HepG2 (cell line): ENCODE measurements around the gene CAMKMT. TPM values are rescaled to one million over a fixed set of nuclear protein-coding genes. Genes with fewer than 3 reads are reported as not detected.

ENCODE experiments used
- ATAC-seq: fragments of 200-7000 bp; cut with Tn5 transposase; 3 replicates; pipeline ENCODE4 v1.9.1; 2020; ENCODE audit warnings: mild to moderate bottlenecking, moderate library complexity
- BruUV-seq: library from RNA; stranded (reverse); fragments of 400-500 nt; replicated peaks from 2 replicates; lab custom pipeline; 2021; lab: Mats Ljungman, UMichigan
- CTCF ChIA-PET: fragments of 300-600 bp; formaldehyde crosslinking; extraction: SDS; loops from one replicate; lab custom pipeline; 2021; ENCODE audit warnings: low total read pairs, inconsistent platforms, low intra/inter-chr PET ratio; lab: Yijun Ruan, JAX
- POLR2A ChIA-PET: fragments of 350-600 bp; sonication (Branson Sonifier 250); formaldehyde crosslinking; loops from one replicate; lab custom pipeline; 2020; ENCODE audit warnings: antibody characterized with exemption, inconsistent platforms; lab: Yijun Ruan, JAX
- DNase-seq: peaks from one replicate; pipeline ENCODE4 v3.0.0-alpha.2; 2015; ENCODE audit warnings: low spot score
- FAIRE-seq: peaks from 3 replicates; lab custom pipeline; 2011; peaks lifted over from hg19 to GRCh38; lab: Jason Lieb, UNC
- H2AFZ ChIP-seq: one replicate; pipeline ENCODE4 v1.6.1; 2011; ENCODE audit warnings: low read length, inconsistent platforms
- H3K27ac ChIP-seq: fragments of 300-600 bp; 3 replicates; pipeline ENCODE4 v1.8.0; 2011; ENCODE audit warnings: mixed run types, mild to moderate bottlenecking, mixed read lengths, low read length, inconsistent platforms; ENCODE audit not compliant: insufficient read depth; ENCODE audit errors: extremely low read length
- H3K27me3 ChIP-seq, 2 experiments: fragments of 200-600 bp in 1 of 2; 2 replicates in 1 of 2; 3 replicates in 1 of 2; pipeline versions ENCODE4 v1.6.0 to v1.8.0; 2011; ENCODE audit warnings: low read length in 2 of 2, mild to moderate bottlenecking in 2 of 2, moderate library complexity in 2 of 2, inconsistent platforms in 1 of 2; ENCODE audit not compliant: insufficient read depth in 2 of 2, control insufficient read depth in 1 of 2
- H3K36me3 ChIP-seq, 2 experiments: fragments of 200-600 bp in 1 of 2; replicated peaks in 1 of 2; 2 replicates in 1 of 2; 3 replicates in 1 of 2; pipeline versions ENCODE4 v1.5.1 to v1.8.0; 2011; ENCODE audit warnings: low read length in 2 of 2, inconsistent platforms in 1 of 2; ENCODE audit not compliant: insufficient read depth in 2 of 2, control insufficient read depth in 1 of 2
- H3K4me1 ChIP-seq: 2 replicates; pipeline ENCODE4 v1.5.1; 2012; ENCODE audit warnings: low read length, inconsistent platforms; ENCODE audit not compliant: insufficient read depth
- H3K4me2 ChIP-seq: 2 replicates; pipeline ENCODE4 v1.6.0; 2011; ENCODE audit warnings: low read depth, low read length, inconsistent platforms
- H3K4me3 ChIP-seq, 3 experiments: fragments of 200-600 bp in 1 of 3; sonication (generic), shearing (Covaris generic) in 1 of 3; replicated peaks in 1 of 3; 2 replicates each; pipeline ENCODE4 v1.5.1; 2011 to 2016; ENCODE audit warnings: low read length in 3 of 3, inconsistent platforms in 2 of 3, low read depth in 2 of 3, mild to moderate bottlenecking in 2 of 3, control low read depth in 1 of 3, mixed read lengths in 1 of 3; ENCODE audit not compliant: insufficient read depth in 1 of 3
- H3K79me2 ChIP-seq: one replicate; pipeline ENCODE4 v1.6.1; 2011; ENCODE audit warnings: low read length, inconsistent platforms; ENCODE audit not compliant: insufficient read depth
- H3K9ac ChIP-seq: 2 replicates; pipeline ENCODE4 v1.6.0; 2011; ENCODE audit warnings: mild to moderate bottlenecking, low read depth, low read length, inconsistent platforms; ENCODE audit not compliant: insufficient read depth
- H3K9me3 ChIP-seq: 2 replicates; pipeline ENCODE4 v1.5.1; 2012; ENCODE audit warnings: mild to moderate bottlenecking, low read length
- H4K20me1 ChIP-seq: 2 replicates; pipeline ENCODE4 v1.6.0; 2011; ENCODE audit warnings: inconsistent platforms, mild to moderate bottlenecking, low read length, moderate library complexity; ENCODE audit not compliant: insufficient read depth
- BCLAF1 ChIP-seq: fragments of 450-650 bp; IDR thresholded peaks from 2 replicates; pipeline ENCODE4 v1.6.1; 2017; ENCODE audit warnings: mild to moderate bottlenecking
- CBX2 ChIP-seq, 2 experiments: fragments of 200-600 bp in 1 of 2; sonication (generic); formaldehyde crosslinking in 1 of 2; IDR thresholded peaks; 2 replicates each; pipeline versions ENCODE4 v1.7.0 to v1.8.1; 2018 to 2022; ENCODE audit warnings: low read depth in 2 of 2, low read length in 1 of 2, mild to moderate bottlenecking in 1 of 2, missing genetic modification reagents in 1 of 2
- FOXK1 ChIP-seq: sonication (generic); formaldehyde crosslinking; IDR thresholded peaks from 2 replicates; pipeline ENCODE4 v1.4.0; 2020; ENCODE audit warnings: low read depth, missing genetic modification reagents, borderline replicate concordance
- HOXD1 ChIP-seq: sonication (generic); formaldehyde crosslinking; IDR thresholded peaks from 2 replicates; pipeline ENCODE4 v1.5.0; 2020; ENCODE audit warnings: missing genetic modification reagents
- KLF16 ChIP-seq, 2 experiments: sonication (generic) in 1 of 2; formaldehyde crosslinking in 1 of 2; IDR thresholded peaks; 2 replicates each; pipeline versions ENCODE4 v1.6.1 to v1.8.0; 2016 to 2023; ENCODE audit warnings: missing genetic modification reagents in 2 of 2, missing compliant biosample characterization in 1 of 2
- TRIM22 ChIP-seq: fragments of 450-650 bp; IDR thresholded peaks from 2 replicates; pipeline ENCODE4 v1.6.1; 2017
- ZBTB49 ChIP-seq: sonication (generic); formaldehyde crosslinking; IDR thresholded peaks from 2 replicates; pipeline ENCODE4 v1.4.0; 2020; ENCODE audit warnings: missing genetic modification reagents, borderline replicate concordance
- ZNF510 ChIP-seq: sonication (generic); formaldehyde crosslinking; IDR thresholded peaks from 2 replicates; pipeline ENCODE4 v1.4.0; 2020; ENCODE audit warnings: low read depth, mild to moderate bottlenecking, missing genetic modification reagents
- ZNF572 ChIP-seq: sonication (generic); formaldehyde crosslinking; IDR thresholded peaks from 2 replicates; pipeline ENCODE4 v1.5.1; 2020; ENCODE audit warnings: mild to moderate bottlenecking, missing genetic modification reagents
- WGBS: methylation state at CpG from one replicate; pipeline ENCODE4 v1.1.6; 2017; ENCODE audit warnings: low lambda C conversion rate; 5-methylcytosine and 5-hydroxymethylcytosine counted together
- in situ Hi-C: cut with HindIII; loops from 2 replicates; pipeline ENCODE4 v1.10.0; 2017; ENCODE audit warnings: low pct_unique_long_range_greater_than_20kb; ENCODE audit not compliant: extremely low pct_ligation_motif_present
- intact Hi-C: fragments of 100-400 bp; cut with micrococcal nuclease; formaldehyde crosslinking; loops from one replicate; pipeline ENCODE4 v1.10.0; 2022; ENCODE audit not compliant: unreplicated experiment
- polyA plus RNA-seq, 8 experiments: library from polyadenylated mRNA; depleted of rRNA in 3 of 8; stranded (reverse) in 7 of 8; unstranded in 1 of 8; fragments of >200 nt; fragmentation: Illumina TruSeq in 4 of 8; extraction: Trizol in 4 of 8; gene quantifications; 2 replicates each; pipeline versions ENCODE4 v1.2.1 to v1.2.3, GENCODE V29; 2011 to 2016; ENCODE audit warnings: low read depth in 4 of 8, missing spikeins in 1 of 8, mixed read lengths in 1 of 8; ENCODE audit not compliant: insufficient read depth in 1 of 8
- total RNA-seq, 5 experiments: library from RNA; depleted of rRNA; stranded (reverse); fragments of >200 nt; fragmentation: Illumina TruSeq; extraction: Trizol; gene quantifications; 2 replicates each; pipeline ENCODE4 v1.2.3, GENCODE V29; 2016; ENCODE audit warnings: low read depth in 1 of 5

Gene CAMKMT
- total and polyA plus RNA-seq, 2 of the 13 experiments (the other 11 are each of a cell fraction or from before 2014, with no cell fraction given), result 6.9 to 20.8 TPM

- TF ChIP-seq TRIM22 (no peak), HOXD1 (CRISPR knock-in tag) (no peak), ZNF572 (CRISPR knock-in tag) (no peak), ZNF510 (CRISPR knock-in tag) (no peak), KLF16 (CRISPR knock-in tag; IDR thresholded peaks at IDR 0.05) (no peak), FOXK1 (no peak), BCLAF1 (no peak), CBX2 (IDR thresholded peaks at IDR 0.05; ENCODE audit: low read depth, low read length) (no peak), CBX2 (CRISPR knock-in tag; IDR thresholded peaks at IDR 0.05; ENCODE audit: low read depth) (no peak)
- TF ChIP-seq, all 625 proteins: peak for 0
Measured at GRCh38 chr2:44747794-44748193, 386.0 kb downstream of the CAMKMT start (continued).

GRCh38 chr2:44751754-44752479, 390.2 kb downstream of the CAMKMT start:
- Histone ChIP-seq H3K4me1 (no peaks in the 10 kb centered on the region), H3K4me3 (no peak overlapping the region), H3K27ac (no peak overlapping the region), H3K4me2 (no peak overlapping the region), H3K9me3 (no peaks in the 10 kb centered on the region), H4K20me1 (no peaks in the 10 kb centered on the region), H3K9ac (no peak overlapping the region), H3K36me3 (no peaks in the 10 kb centered on the region), H3K27me3 (no peaks in the 10 kb centered on the region), H3K79me2 (no peaks in the 10 kb centered on the region), H2AFZ (no peak overlapping the region)
- no peak for DNase-seq
- ChIA-PET CTCF (no interaction called here), POLR2A (no interaction called here)
- no TSS peak for BruUV-seq
- no peak for FAIRE-seq
- in situ Hi-C loops, result no loop called here
- 93% methylated on average over 8 of the region's 8 CpGs for WGBS
- no peak for ATAC-seq
- intact Hi-C loops, result no loop called here
- TF ChIP-seq ZBTB49 (CRISPR knock-in tag), result no peak
